Activated CD4-positive, alpha-beta memory T cell treated with anti-CD3 and anti-CD28 coated beads for 36 hours (primary cell): ENCODE data around the gene ZNF513. TPM values are rescaled to one million over a fixed set of nuclear protein-coding genes. Genes with fewer than 3 reads are reported as not detected.
"Not testable (repeated sequence)": the region's sequence is repeated elsewhere in the genome, so short reads cannot be mapped to it uniquely, and the experiment has no call there.

ENCODE experiments used
- CTCF ChIA-PET: fragments of 350-600 bp; sonication (Branson Sonifier 250); formaldehyde crosslinking; loops from one replicate; lab custom pipeline; 2021; ENCODE audit warnings: antibody characterized with exemption, inconsistent platforms; lab: Charles Lee
- POLR2A ChIA-PET: fragments of 350-600 bp; sonication (Branson Sonifier 250); formaldehyde crosslinking; loops from one replicate; lab custom pipeline; 2021; ENCODE audit warnings: antibody characterized with exemption; lab: Charles Lee
- DNase-seq: peaks from one replicate; pipeline ENCODE4 v3.0.0-alpha.2; 2020
- H3K27ac Mint-ChIP-seq: one replicate; pipeline ENCODE4 v1.8.0; 2021; ENCODE audit warnings: mixed read lengths
- H3K27me3 Mint-ChIP-seq: one replicate; pipeline ENCODE4 v1.8.0; 2021; ENCODE audit warnings: mixed read lengths
- H3K36me3 Mint-ChIP-seq: one replicate; pipeline ENCODE4 v1.8.0; 2021; ENCODE audit warnings: mixed read lengths
- H3K4me1 Mint-ChIP-seq: one replicate; pipeline ENCODE4 v1.8.0; 2021; ENCODE audit warnings: low read depth, mixed read lengths
- H3K4me3 Mint-ChIP-seq: one replicate; pipeline ENCODE4 v1.8.0; 2021; ENCODE audit warnings: mild to moderate bottlenecking, mixed read lengths
- H3K9me3 Mint-ChIP-seq: one replicate; pipeline ENCODE4 v1.8.0; 2021; ENCODE audit warnings: mixed read lengths
- intact Hi-C: fragments of 100-400 bp; cut with micrococcal nuclease; formaldehyde crosslinking; loops from one replicate; pipeline ENCODE4 v1.15.1; 2023
- total RNA-seq, 2 experiments: library from RNA; stranded (reverse); gene quantifications; one replicate each; pipeline ENCODE4 v1.2.3, GENCODE V29; 2021

ZNF513 gene
- total RNA-seq, 2 experiments from 2014 or later: 8.6 to 9.7 TPM

- peak; percentile 100 for DNase-seq
These were observed 10.3 kb downstream of the ZNF513 start, which contains the start of the genes EIF2B4 and SNX17 for GRCh38 chr2:27370026-27370815. Gene EIF2B4, minus strand, starts transcription at chr2:27370338. Its CDS starts 24 bp downstream, at chr2:27370314. Gene SNX17, plus strand, starts transcription at chr2:27370616. Its CDS starts 128 bp downstream, at chr2:27370744.

GRCh38 chr2:27369471-27370025, 11.0 kb downstream of the ZNF513 start:
- peak overlapping the region; percentile 87 for H3K4me3 Mint-ChIP-seq
- CTCF ChIA-PET: interaction anchor here (0.6 to 5.8 kb wide), 15 partner anchors 10 to 314 kb away, joined by 3 to 38 read pairs (median 4); partner anchors contain the start of genes GTF3C2, NRBP1 and ZNF512
- H3K27me3 Mint-ChIP-seq: no peaks in the 10 kb centered on the region

More at GRCh38 chr2:27370026-27370815, 10.3 kb downstream of the ZNF513 start, which contains the start of the genes EIF2B4 and SNX17:
- Mint-ChIP-seq H3K27ac (peak within 1 kb of the TSS; percentile 96), H3K36me3 (peaks cover 45% of the 10 kb centered on the region), H3K4me1 (peaks cover 29% of the 10 kb centered on the region), H3K4me3 (peak within 1 kb of the TSS; percentile 87), H3K27me3 (no peaks in the 10 kb centered on the region), H3K9me3 (no peaks in the 10 kb centered on the region)
- ChIA-PET POLR2A (interaction anchor here (0.8 to 4.3 kb wide), 10 partner anchors 10 to 338 kb away, joined by 3 to 54 read pairs (median 4); partner anchors contain the start of genes GTF3C2, NRBP1, PPM1G and SLC4A1AP), CTCF (interaction anchor here (0.6 to 5.8 kb wide), 18 partner anchors 9 to 313 kb away, joined by 3 to 38 read pairs (median 5); partner anchors contain the start of genes GTF3C2, NRBP1, ZNF512 and ZNF513)
- intact Hi-C loops: loop anchor here (1.0 to 2.0 kb wide), 7 partner anchors 10 to 313 kb away; partner anchors contain the start of genes CCDC121, GPN1, GTF3C2 and MPV17

GRCh38 chr2:27363933-27364332, 16.6 kb downstream of the ZNF513 start:
- Mint-ChIP-seq H3K9me3 (no peaks in the 10 kb centered on the region), H3K4me3 (no peak overlapping the region), H3K27me3 (no peaks in the 10 kb centered on the region), H3K36me3 (peaks cover 22% of the 10 kb centered on the region), H3K4me1 (peaks cover 20% of the 10 kb centered on the region), H3K27ac (peak overlapping the region; percentile 42)
- DNase-seq: no peak
- CTCF ChIA-PET: no interaction called here
- POLR2A ChIA-PET: no interaction called here
- intact Hi-C loops: no loop called here

More at GRCh38 chr2:27369471-27370025, 11.0 kb downstream of the ZNF513 start:
- Mint-ChIP-seq H3K36me3 (peaks cover 41% of the 10 kb centered on the region), H3K27ac (peak overlapping the region; percentile 86), H3K9me3 (no peaks in the 10 kb centered on the region), H3K4me1 (peaks cover 29% of the 10 kb centered on the region)
- no peak for DNase-seq
- intact Hi-C loops: loop anchor here (1.0 to 2.0 kb wide), 7 partner anchors 11 to 313 kb away; partner anchors contain the start of genes CCDC121, GPN1, GTF3C2 and MPV17
- POLR2A ChIA-PET: interaction anchor here (0.8 to 4.3 kb wide), 10 partner anchors 11 to 337 kb away, joined by 3 to 54 read pairs (median 4); partner anchors contain the start of genes GTF3C2, NRBP1, PPM1G and SLC4A1AP

GRCh38 chr2:27362678-27363420, 17.7 kb downstream of the ZNF513 start:
- ChIA-PET POLR2A (no interaction called here), CTCF (interaction anchor here (1.1 kb wide), 1 partner anchor 68 kb away, joined by 4 read pairs; no protein-coding TSS in a partner anchor)
- H3K9me3 Mint-ChIP-seq: no peaks in the 10 kb centered on the region
- H3K27ac Mint-ChIP-seq: peak overlapping the region; percentile 33
- peaks cover 20% of the 10 kb centered on the region for H3K4me1 Mint-ChIP-seq
- H3K27me3 Mint-ChIP-seq: no peaks in the 10 kb centered on the region
- DNase-seq: no peak
- intact Hi-C loops: no loop called here
- peaks cover 26% of the 10 kb centered on the region for H3K36me3 Mint-ChIP-seq
- no peak overlapping the region for H3K4me3 Mint-ChIP-seq

DNA sequence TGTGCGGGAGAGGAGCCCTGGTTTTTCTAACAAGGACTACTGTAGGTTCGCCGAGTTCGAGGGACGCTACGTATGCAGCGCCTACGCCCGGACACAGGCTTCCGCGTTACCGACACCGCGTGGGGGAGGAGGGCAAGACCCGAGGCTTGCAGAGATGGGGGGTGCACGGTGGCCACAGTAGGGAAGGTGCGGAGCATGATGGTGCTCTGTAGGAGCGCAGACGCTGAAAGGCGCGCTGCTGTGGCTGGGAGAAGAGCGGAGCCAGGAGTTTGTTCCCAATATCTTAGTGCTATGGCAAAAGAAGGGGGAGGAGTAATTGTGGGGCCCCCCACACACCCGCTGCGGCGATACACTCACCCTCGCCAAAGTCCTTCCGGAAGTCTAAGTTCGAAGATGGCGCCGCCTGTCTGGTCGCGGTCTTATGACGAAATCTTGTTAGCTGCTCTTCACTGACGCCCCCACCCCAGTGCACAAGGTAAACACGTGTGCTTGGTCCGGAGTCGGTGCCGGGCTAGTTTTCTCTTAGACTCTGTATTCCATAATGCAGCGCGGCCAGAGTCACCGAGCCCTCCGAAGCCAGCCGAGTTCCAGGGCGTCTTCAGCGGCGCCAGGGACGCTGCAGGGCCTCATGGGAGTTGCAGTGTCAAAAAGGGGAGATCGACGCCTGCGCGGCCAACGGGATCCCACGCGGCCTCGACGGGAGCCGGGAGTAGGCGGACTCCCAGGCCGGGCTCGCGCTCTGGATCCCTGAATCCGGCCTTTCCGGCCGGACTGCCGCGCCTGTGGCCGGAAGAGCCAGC, 24.0 kb downstream of the ZNF513 start, which contains the start of gene GTF3C2:
GTF3C2 (minus strand) TSS at position 383 of the 800 bp plus-strand sequence. CDS start 13,210 bp downstream, outside the sequence.
- peaks cover 11% of the 10 kb centered on the region for H3K36me3 Mint-ChIP-seq
- POLR2A ChIA-PET: interaction anchor here (0.7 to 2.9 kb wide), 8 partner anchors 9 to 306 kb away, joined by 3 to 27 read pairs (median 5); partner anchors contain the start of genes EIF2B4, MPV17, NRBP1 and PPM1G
- CTCF ChIA-PET: interaction anchor here (0.8 to 1.6 kb wide), 7 partner anchors 13 to 326 kb away, joined by 3 to 6 read pairs (median 4); partner anchors contain the start of genes EIF2B4, MPV17 and SNX17
- peak within 1 kb of the TSS; percentile 98 for H3K4me3 Mint-ChIP-seq
- H3K27me3 Mint-ChIP-seq: no peaks in the 10 kb centered on the region
- intact Hi-C loops: loop anchor here (1.0 to 2.0 kb wide), 8 partner anchors 14 to 282 kb away; partner anchors contain the start of genes ATRAID, EIF2B4, IFT172 and MPV17
- no peaks in the 10 kb centered on the region for H3K9me3 Mint-ChIP-seq
- peak within 1 kb of the TSS; percentile 99 for H3K27ac Mint-ChIP-seq
- peaks cover 51% of the 10 kb centered on the region for H3K4me1 Mint-ChIP-seq
- peak; percentile 96 for DNase-seq

DNA sequence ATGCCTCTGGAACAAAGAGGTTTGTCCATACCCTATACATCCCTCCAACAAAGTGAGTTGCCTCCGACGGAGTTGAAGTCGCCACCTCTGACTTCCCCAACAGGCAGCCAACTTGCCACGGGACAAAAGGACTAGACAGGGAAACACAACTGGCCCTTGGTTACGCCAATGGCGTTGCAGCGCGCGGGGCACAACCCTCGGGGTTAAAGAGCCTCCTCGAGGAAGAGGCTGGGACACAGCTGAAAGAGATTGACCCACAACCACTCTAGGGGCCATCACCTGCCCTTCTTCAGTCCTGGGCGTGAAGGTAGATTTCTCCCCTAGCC, 24.5 kb downstream of the ZNF513 start:
- Mint-ChIP-seq H3K4me3 (peak overlapping the region; percentile 98), H3K4me1 (peaks cover 52% of the 10 kb centered on the region), H3K27me3 (no peaks in the 10 kb centered on the region), H3K9me3 (no peaks in the 10 kb centered on the region), H3K27ac (peak overlapping the region; percentile 99), H3K36me3 (peaks cover 11% of the 10 kb centered on the region)
- POLR2A ChIA-PET: interaction anchor here (0.9 to 2.9 kb wide), 7 partner anchors 14 to 306 kb away, joined by 3 to 27 read pairs (median 6); partner anchors contain the start of genes EIF2B4, MPV17, NRBP1 and PPM1G
- intact Hi-C loops: loop anchor here (1.0 to 2.0 kb wide), 8 partner anchors 14 to 283 kb away; partner anchors contain the start of genes ATRAID, EIF2B4, IFT172 and MPV17
- CTCF ChIA-PET: interaction anchor here (1.4 to 1.6 kb wide), 3 partner anchors 13 to 74 kb away, joined by 4 to 6 read pairs (median 4); partner anchors contain the start of genes EIF2B4 and SNX17
- DNase-seq: no peak

DNA sequence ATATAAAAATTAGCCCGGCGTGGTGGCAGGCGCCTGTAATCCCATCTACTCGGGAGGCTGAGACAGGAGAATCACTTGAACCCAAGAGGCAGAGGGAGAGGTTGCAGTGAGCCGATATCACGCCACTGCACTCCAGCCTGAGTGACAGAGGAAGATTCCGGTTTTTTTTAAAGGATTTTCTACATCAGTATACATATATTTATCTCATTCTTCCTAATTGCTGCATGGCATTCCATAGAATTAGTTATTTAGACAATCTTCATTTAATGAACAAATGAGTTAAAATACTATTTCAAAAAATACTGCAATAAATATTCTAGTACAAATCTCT, 26.0 kb downstream of the ZNF513 start:
- Mint-ChIP-seq H3K27ac (no peak overlapping the region), H3K36me3 (peaks cover 11% of the 10 kb centered on the region), H3K4me3 (no peak overlapping the region), H3K4me1 (peaks cover 55% of the 10 kb centered on the region), H3K27me3 (no peaks in the 10 kb centered on the region), H3K9me3 (no peaks in the 10 kb centered on the region)
- no peak for DNase-seq
- ChIA-PET CTCF (interaction anchor here (1.8 kb wide), 1 partner anchor 15 kb away, joined by 5 read pairs; no protein-coding TSS in a partner anchor), POLR2A (interaction anchor here (1.1 kb wide), 1 partner anchor 31 kb away, joined by 3 read pairs; the partner anchor contains the start of gene MPV17)
- intact Hi-C loops: no loop called here

DNA sequence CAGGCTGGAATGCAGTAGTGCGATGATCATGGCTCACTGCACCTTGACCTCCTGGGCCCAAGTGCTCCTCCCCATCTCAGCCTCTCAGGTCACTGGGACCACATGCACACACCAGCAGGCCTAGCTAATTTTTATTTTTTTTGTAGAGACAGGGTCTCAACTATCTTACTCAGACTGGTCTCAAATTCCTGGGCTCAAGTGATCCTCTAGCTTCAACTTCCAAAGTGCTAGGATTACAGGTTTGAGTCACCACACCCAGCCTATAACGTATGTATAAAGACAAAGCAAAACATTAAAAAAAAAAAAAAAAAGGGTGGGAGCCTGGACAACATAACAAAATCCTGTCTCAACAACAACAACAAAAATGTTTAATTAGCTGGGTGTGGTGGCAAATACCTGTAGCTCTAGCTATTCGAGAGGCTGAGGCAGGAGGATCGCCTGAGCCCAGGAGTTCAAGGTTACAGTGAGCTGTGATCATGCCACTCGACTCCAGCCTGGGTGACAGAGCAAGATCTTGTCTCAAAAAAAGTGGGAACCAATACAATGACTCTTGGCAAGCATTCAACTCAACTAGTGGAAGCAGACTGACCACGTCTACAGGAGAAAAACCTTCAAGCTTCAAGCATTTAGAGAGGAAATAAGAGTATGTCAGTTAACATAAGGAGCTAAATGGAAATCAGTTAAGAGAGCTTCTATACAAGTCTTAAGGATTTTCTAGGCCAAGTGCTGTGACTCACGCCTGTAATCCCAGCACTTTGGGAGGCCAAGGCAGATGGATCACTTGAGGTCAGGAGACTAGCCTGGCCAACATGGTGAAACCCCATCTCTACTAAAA, 26.6 kb downstream of the ZNF513 start:
- H3K27me3 Mint-ChIP-seq: no peaks in the 10 kb centered on the region
- ChIA-PET POLR2A (interaction anchor here (0.6 to 1.2 kb wide), 3 partner anchors 18 to 190 kb away, joined by 3 to 4 read pairs (median 3); partner anchors contain the start of gene MPV17), CTCF (interaction anchor here (1.1 to 1.8 kb wide), 3 partner anchors 15 to 330 kb away, joined by 3 to 5 read pairs (median 4); no protein-coding TSS in a partner anchor)
- DNase-seq: no peak
- no peaks in the 10 kb centered on the region for H3K9me3 Mint-ChIP-seq
- intact Hi-C loops: no loop called here
- H3K4me1 Mint-ChIP-seq: peaks cover 57% of the 10 kb centered on the region
- peak overlapping the region; percentile 5 for H3K27ac Mint-ChIP-seq
- H3K4me3 Mint-ChIP-seq: no peak overlapping the region
- peaks cover 13% of the 10 kb centered on the region for H3K36me3 Mint-ChIP-seq

- intact Hi-C loops, H3K9me3 Mint-ChIP-seq, DNase-seq, H3K4me3 Mint-ChIP-seq, H3K36me3 Mint-ChIP-seq, H3K27me3 Mint-ChIP-seq: not testable (repeated sequence)
- peak overlapping the region; percentile 5 for H3K27ac Mint-ChIP-seq
- peaks cover 54% of the 10 kb centered on the region for H3K4me1 Mint-ChIP-seq
- POLR2A ChIA-PET: interaction anchor here (0.6 to 1.2 kb wide), 2 partner anchors 18 to 189 kb away, joined by 3 to 4 read pairs; no protein-coding TSS in a partner anchor
- CTCF ChIA-PET: interaction anchor here (0.7 to 1.8 kb wide), 4 partner anchors 16 to 330 kb away, joined by 3 to 5 read pairs (median 4); no protein-coding TSS in a partner anchor
These were observed 27.2 kb downstream of the ZNF513 start for GRCh38 chr2:27353386-27353761.
